Right cardiac atrium (tissue), 5 donors: ENCODE data around the gene CC2D2A. TPM values are rescaled to one million over a fixed set of nuclear protein-coding genes. Genes with fewer than 3 reads are reported as not detected.
A peak's percentile ranks its signal among the peaks of the same experiment; 100 is the strongest.

Experiments
- ATAC-seq, 2 donors: fragments of 200-7000 bp; cut with Tn5 transposase; one replicate each; pipeline versions ENCODE4 v1.8.0 to v1.9.1; 2020; ENCODE audit warnings: moderate library complexity in 2 of 2, mild to moderate bottlenecking in 1 of 2
- DNase-seq, 3 donors: peaks; one replicate each; pipeline ENCODE4 v3.0.0-alpha.2; 2020
- H3K27ac ChIP-seq: one replicate; pipeline ENCODE4 v1.5.1; 2013; ENCODE audit warnings: mild to moderate bottlenecking, low read length, control low read depth, moderate library complexity
- H3K27me3 ChIP-seq: one replicate; pipeline ENCODE4 v1.6.1; 2013; ENCODE audit not compliant: control insufficient read depth, insufficient read depth
- H3K4me1 ChIP-seq: one replicate; pipeline ENCODE4 v1.6.1; 2013; ENCODE audit warnings: low read length; ENCODE audit not compliant: control insufficient read depth, insufficient read depth
- H3K4me3 ChIP-seq: one replicate; pipeline ENCODE4 v1.5.1; 2013; ENCODE audit warnings: low read length, control low read depth
- H3K9me3 ChIP-seq: one replicate; pipeline ENCODE4 v1.6.1; 2013; ENCODE audit warnings: low read length; ENCODE audit not compliant: control insufficient read depth
- WGBS: extraction: QIAGEN DNeasy Blood & Tissue Kit; methylation state at CpG from one replicate; pipeline ENCODE4 v1.1.7; 2013; 5-methylcytosine and 5-hydroxymethylcytosine counted together
- intact Hi-C, 4 donors: fragments of 100-400 bp; cut with DNase I; formaldehyde crosslinking; loops; one replicate each; pipeline versions ENCODE4 v1.11.0 to v1.14.0; 2022 to 2023
- long read RNA-seq, 4 donors: library from polyadenylated mRNA; unstranded; transcript quantifications; one replicate each; pipeline ENCODE4 v2.0.0, GENCODE V29; 2020 to 2021
- polyA plus RNA-seq: library from polyadenylated mRNA; stranded (reverse); fragments of 200-250 nt; gene quantifications from one replicate; pipeline ENCODE4 v1.2.3, GENCODE V29; 2013
- total RNA-seq, 4 donors: library from RNA; stranded (reverse); fragmentation: NEBNext Ultra II Directional; extraction: Animal tissue kit (Norgen Biotek cat#: 25700); gene quantifications; one replicate each; pipeline ENCODE4 v1.2.1, GENCODE V29; 2021
- donor health status: healthy with polysubstance abuse.
- donor health status: DM: no; HTN: yes; CAD: no.
- donor health status: DM: no; HTN: no; CAD: no.
- donor health status: DM: no; HTN: yes; CAD: no; lungs with severe emphysema.
- donor health status: DM: yes; HTN: yes; CAD: no.

The CC2D2A gene
- total RNA-seq (10 to 100 TPM in 3 of 4 donors, 1 to 10 TPM in 1; 8.2 to 13.6 (median 13.3) TPM), polyA plus RNA-seq (13.0 TPM)
- long read RNA-seq, donor 1, partial matches to known transcripts = 5 of 11 reads
- long read RNA-seq, donor 1, other reads (novel, unspliced or antisense) = 1 of 11 reads
- long read RNA-seq, donor 2, partial matches to known transcripts = 1 of 5 reads
- long read RNA-seq, donor 2, other reads (novel, unspliced or antisense) = 1 of 5 reads
- long read RNA-seq, donor 3, partial matches to known transcripts = 5 of 10 reads
- long read RNA-seq, donor 3, other reads (novel, unspliced or antisense) = 5 of 10 reads
- long read RNA-seq, donor 4, partial matches to known transcripts = 1 of 8 reads
- long read RNA-seq, donor 4, other reads (novel, unspliced or antisense) = 4 of 8 reads

GRCh38 chr4:15469402-15470127 is at the start of gene CC2D2A:
TSS of gene CC2D2A (plus strand) at chr4:15469882. CDS start at chr4:15475933, 6,051 bp downstream.
- H3K4me1 ChIP-seq = no peaks in the 10 kb centered on the region
- peak within 1 kb of the TSS; percentile 94 for H3K4me3 ChIP-seq
- intact Hi-C loops = loop anchor here in 2 of 4 donors (10.0 kb wide), 2 partner anchors 175 to 485 kb away; no protein-coding TSS in a partner anchor
- no peaks in the 10 kb centered on the region for H3K9me3 ChIP-seq
- no peaks in the 10 kb centered on the region for H3K27me3 ChIP-seq
- ATAC-seq = peak; percentile 93 to 94
- peak within 1 kb of the TSS; percentile 66 for H3K27ac ChIP-seq
- DNase-seq = peak in 2 of 3 donors; percentile 20 to 55
- WGBS = 4% methylated on average over 14 of the region's 14 CpGs

- intact Hi-C loops = no loop called here
- Histone ChIP-seq H3K4me3 (no peak overlapping the region), H3K9me3 (no peaks in the 10 kb centered on the region), H3K27ac (no peak overlapping the region), H3K4me1 (peaks cover 4% of the 10 kb centered on the region), H3K27me3 (no peaks in the 10 kb centered on the region)
- no peak for DNase-seq
- WGBS = 41% methylated on average over 2 of the region's 2 CpGs
- peak in 1 of 2 donors; percentile 34 for ATAC-seq
Measured at GRCh38 chr4:15420642-15421041, 49.0 kb upstream of the CC2D2A start.

GRCh38 chr4:15423285-15423711 is 46.4 kb upstream of the CC2D2A start:
- intact Hi-C loops = no loop called here
- no peaks in the 10 kb centered on the region for H3K9me3 ChIP-seq
- DNase-seq = no peak
- 79% methylated on average over 5 of the region's 5 CpGs for WGBS
- peaks cover 1% of the 10 kb centered on the region for H3K4me1 ChIP-seq
- no peaks in the 10 kb centered on the region for H3K27me3 ChIP-seq
- H3K4me3 ChIP-seq = no peak overlapping the region
- no peak overlapping the region for H3K27ac ChIP-seq
- no peak for ATAC-seq

- H3K4me3 ChIP-seq = no peak overlapping the region
- ATAC-seq (no peak), DNase-seq (no peak)
- WGBS = 95% methylated on average over 2 of the region's 2 CpGs
- intact Hi-C loops = no loop called here
- peaks cover 4% of the 10 kb centered on the region for H3K4me1 ChIP-seq
- H3K27ac ChIP-seq = no peak overlapping the region
- no peaks in the 10 kb centered on the region for H3K27me3 ChIP-seq
- H3K9me3 ChIP-seq = no peaks in the 10 kb centered on the region
Measured at GRCh38 chr4:15425520-15425919, 44.2 kb upstream of the CC2D2A start.

GRCh38 chr4:15427161-15427560 is 42.5 kb upstream of the CC2D2A start:
- DNase-seq (no peak), ATAC-seq (no peak)
- WGBS = 46% methylated on average over 2 of the region's 2 CpGs
- Histone ChIP-seq H3K27ac (no peak overlapping the region), H3K4me3 (no peak overlapping the region), H3K4me1 (peaks cover 4% of the 10 kb centered on the region), H3K27me3 (no peaks in the 10 kb centered on the region), H3K9me3 (no peaks in the 10 kb centered on the region)
- intact Hi-C loops = no loop called here

- intact Hi-C loops = no loop called here
- 51% methylated on average over 3 of the region's 3 CpGs for WGBS
- no peaks in the 10 kb centered on the region for H3K27me3 ChIP-seq
Measured at GRCh38 chr4:15427701-15428100, 42.0 kb upstream of the CC2D2A start, which contains the start of gene C1QTNF7. TSS of gene C1QTNF7 (plus strand) at chr4:15428033. CDS start at chr4:15435744, 7,711 bp downstream.

GRCh38 chr4:15428611-15429010 is 41.1 kb upstream of the CC2D2A start:
- intact Hi-C loops = no loop called here
- H3K27me3 ChIP-seq = no peaks in the 10 kb centered on the region
- no peak overlapping the region for H3K4me3 ChIP-seq
- DNase-seq = no peak
- H3K9me3 ChIP-seq = no peaks in the 10 kb centered on the region
- 43% methylated on average over 1 of the region's 1 CpG for WGBS
- ATAC-seq = no peak
- H3K27ac ChIP-seq = no peak overlapping the region
- peaks cover 4% of the 10 kb centered on the region for H3K4me1 ChIP-seq

More at GRCh38 chr4:15427701-15428100, 42.0 kb upstream of the CC2D2A start, which contains the start of gene C1QTNF7:
- H3K4me3 ChIP-seq = no peak within 1 kb of the TSS
- ATAC-seq (peak in 1 of 2 donors; percentile 48), DNase-seq (no peak)
- peak within 1 kb of the TSS; percentile 50 for H3K27ac ChIP-seq
- H3K4me1 ChIP-seq = peaks cover 4% of the 10 kb centered on the region
- H3K9me3 ChIP-seq = no peaks in the 10 kb centered on the region

GRCh38 chr4:15434091-15434490 is 35.6 kb upstream of the CC2D2A start:
- H3K27me3 ChIP-seq = no peaks in the 10 kb centered on the region
- 67% methylated on average over 2 of the region's 2 CpGs for WGBS
- DNase-seq (no peak), ATAC-seq (no peak)
- H3K4me1 ChIP-seq = no peaks in the 10 kb centered on the region
- intact Hi-C loops = no loop called here
- no peak overlapping the region for H3K4me3 ChIP-seq
- no peaks in the 10 kb centered on the region for H3K9me3 ChIP-seq
- H3K27ac ChIP-seq = no peak overlapping the region

- Histone ChIP-seq H3K9me3 (no peaks in the 10 kb centered on the region), H3K4me3 (no peak overlapping the region), H3K27ac (no peak overlapping the region), H3K4me1 (no peaks in the 10 kb centered on the region), H3K27me3 (no peaks in the 10 kb centered on the region)
- no peak for ATAC-seq
- 96% methylated on average over 2 of the region's 2 CpGs for WGBS
- DNase-seq = no peak
- intact Hi-C loops = no loop called here
Measured at GRCh38 chr4:15434676-15435075, 35.0 kb upstream of the CC2D2A start.

GRCh38 chr4:15436513-15436912 is 33.2 kb upstream of the CC2D2A start:
- DNase-seq (peak in 1 of 3 donors; percentile 55), ATAC-seq (no peak)
- 13% methylated on average over 2 of the region's 2 CpGs for whole genome bisulfite sequencing
- intact Hi-C loops = no loop called here
- Histone ChIP-seq H3K4me3 (no peak overlapping the region), H3K27ac (no peak overlapping the region), H3K4me1 (no peaks in the 10 kb centered on the region), H3K27me3 (no peaks in the 10 kb centered on the region), H3K9me3 (no peaks in the 10 kb centered on the region)

- Histone ChIP-seq H3K27ac (no peak overlapping the region), H3K9me3 (no peaks in the 10 kb centered on the region), H3K27me3 (no peaks in the 10 kb centered on the region), H3K4me1 (no peaks in the 10 kb centered on the region), H3K4me3 (no peak overlapping the region)
- DNase-seq (no peak), ATAC-seq (no peak)
- intact Hi-C loops = no loop called here
- WGBS = 84% methylated on average over 2 of the region's 2 CpGs
Measured at GRCh38 chr4:15438939-15439524, 30.6 kb upstream of the CC2D2A start.
